ENCODE data around the gene TERT.
"Not testable (repeated sequence)": the region's sequence is repeated elsewhere in the genome, so short reads cannot be mapped to it uniquely, and the experiment has no call there.

Gene TERT

DNA sequence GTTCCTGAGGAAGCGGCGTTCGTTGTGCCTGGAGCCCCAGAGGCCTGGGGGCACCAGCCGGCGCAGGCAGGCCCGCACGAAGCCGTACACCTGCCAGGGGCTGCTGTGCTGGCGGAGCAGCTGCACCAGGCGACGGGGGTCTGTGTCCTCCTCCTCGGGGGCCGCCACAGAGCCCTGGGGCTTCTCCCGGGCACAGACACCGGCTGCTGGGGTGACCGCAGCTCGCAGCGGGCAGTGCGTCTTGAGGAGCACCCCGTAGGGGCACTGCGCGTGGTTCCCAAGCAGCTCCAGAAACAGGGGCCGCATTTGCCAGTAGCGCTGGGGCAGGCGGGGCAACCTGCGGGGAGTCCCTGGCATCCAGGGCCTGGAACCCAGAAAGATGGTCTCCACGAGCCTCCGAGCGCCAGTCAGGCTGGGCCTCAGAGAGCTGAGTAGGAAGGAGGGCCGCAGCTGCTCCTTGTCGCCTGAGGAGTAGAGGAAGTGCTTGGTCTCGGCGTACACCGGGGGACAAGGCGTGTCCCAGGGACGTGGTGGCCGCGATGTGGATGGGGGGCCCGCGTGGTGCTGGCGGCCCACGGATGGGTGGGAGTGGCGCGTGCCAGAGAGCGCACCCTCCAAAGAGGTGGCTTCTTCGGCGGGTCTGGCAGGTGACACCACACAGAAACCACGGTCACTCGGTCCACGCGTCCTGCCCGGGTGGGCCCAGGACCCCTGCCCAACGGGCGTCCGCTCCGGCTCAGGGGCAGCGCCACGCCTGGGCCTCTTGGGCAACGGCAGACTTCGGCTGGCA, 1.3 kb downstream of the TERT start:
- no peak for DNase-seq

DNA sequence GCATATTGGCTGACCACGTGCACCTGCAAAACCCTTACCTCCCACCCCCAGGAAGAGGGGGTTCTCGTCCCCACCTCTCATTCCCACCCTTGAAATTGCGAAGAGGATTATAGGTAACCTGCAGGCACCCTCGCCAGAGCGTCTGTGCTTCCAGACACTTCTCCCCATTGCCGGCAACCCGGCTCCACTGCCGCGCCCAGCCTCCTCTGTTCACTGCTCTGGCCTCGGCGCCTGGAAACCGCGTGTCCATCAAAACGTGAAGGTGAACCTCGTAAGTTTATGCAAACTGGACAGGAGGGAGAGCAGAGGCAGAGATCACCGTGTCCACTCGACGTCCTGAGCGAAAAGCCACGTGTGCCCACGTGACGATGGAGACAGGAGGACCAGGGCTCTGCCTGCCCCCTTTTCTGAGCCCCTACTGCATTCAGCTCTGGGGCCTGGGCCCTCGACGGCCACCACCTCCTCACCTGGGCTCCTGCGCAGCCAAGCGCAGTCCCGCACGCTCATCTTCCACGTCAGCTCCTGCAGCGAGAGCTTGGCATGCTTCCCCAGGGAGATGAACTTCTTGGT, 1.9 kb downstream of the TERT start:
- DNase-seq: no peak

DNA sequence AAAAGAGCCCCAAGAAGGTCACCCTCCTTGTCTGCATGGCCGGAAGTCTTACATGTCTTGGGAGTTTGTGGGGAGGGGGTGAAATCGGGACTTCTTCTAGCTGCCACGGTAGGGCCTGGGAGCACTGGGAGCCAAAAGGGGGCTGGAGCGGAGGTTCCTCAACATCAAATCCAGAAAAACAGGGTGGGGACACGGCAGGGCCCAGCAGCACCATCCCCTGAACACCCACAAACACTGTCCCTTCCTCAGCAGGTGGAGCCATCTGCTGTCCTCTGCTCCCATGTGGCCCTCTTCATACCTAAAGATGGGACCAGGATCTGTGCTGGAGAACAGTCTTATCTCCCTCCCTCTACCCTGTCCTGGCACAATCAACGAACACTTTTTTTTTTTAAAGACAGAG, 2.7 kb downstream of the TERT start:
- no peak for DNase-seq

DNA sequence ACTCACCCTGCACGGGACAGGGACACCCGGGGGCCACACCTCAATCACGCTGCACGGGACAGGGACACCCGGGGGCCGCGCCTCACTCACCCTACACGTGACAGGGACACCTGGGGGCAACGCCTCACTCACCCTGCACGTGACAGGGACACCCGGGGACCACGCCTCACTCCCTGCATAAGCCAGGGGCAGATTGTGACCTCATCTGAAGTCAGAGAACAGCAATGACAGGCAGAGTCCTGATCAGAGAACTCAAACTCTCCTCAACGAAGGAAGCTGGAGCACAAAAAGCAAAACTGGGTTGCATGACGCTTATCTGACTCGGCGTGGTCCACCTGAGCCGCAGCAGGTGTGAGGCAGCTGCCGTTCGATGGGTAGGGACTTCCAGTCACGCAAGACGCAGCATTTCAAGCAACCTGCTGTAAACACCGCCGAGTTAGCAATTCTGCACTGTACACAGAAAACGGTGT, 3.2 kb downstream of the TERT start:
- DNase-seq: no peak

DNA sequence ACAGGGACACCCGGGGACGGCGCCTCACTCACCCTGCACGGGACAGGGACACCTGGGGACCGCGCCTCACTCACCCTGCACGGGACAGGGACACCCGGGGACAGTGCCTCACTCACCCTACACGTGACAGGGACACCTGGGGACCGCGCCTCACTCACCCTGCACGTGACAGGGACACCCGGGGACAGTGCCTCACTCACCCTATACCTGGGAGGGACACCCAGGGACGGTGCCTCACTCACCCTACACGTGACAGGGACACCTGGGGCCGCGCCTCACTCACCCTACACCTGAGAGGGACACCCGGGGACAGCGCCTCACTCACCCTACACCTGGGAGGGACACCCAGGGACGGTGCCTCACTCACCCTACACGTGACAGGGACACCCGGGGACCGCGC, 3.9 kb downstream of the TERT start:
- DNase-seq: not testable (repeated sequence)

DNA sequence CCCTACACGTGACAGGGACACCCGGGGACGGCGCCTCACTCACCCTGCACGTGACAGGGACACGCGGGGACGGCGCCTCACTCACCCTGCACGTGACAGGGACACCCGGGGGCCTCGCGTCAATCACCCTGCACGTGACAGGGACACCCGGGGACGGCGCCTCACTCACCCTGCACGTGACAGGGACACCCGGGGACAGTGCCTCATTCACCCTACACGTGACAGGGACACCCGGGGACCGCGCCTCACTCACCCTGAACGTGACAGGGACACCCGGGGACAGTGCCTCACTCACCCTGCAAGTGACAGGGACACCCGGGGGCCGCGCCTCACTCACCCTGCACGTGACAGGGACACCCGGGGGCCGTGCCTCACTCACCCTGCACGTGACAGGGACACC, 5.3 kb downstream of the TERT start:
- not testable (repeated sequence) for DNase-seq

DNA sequence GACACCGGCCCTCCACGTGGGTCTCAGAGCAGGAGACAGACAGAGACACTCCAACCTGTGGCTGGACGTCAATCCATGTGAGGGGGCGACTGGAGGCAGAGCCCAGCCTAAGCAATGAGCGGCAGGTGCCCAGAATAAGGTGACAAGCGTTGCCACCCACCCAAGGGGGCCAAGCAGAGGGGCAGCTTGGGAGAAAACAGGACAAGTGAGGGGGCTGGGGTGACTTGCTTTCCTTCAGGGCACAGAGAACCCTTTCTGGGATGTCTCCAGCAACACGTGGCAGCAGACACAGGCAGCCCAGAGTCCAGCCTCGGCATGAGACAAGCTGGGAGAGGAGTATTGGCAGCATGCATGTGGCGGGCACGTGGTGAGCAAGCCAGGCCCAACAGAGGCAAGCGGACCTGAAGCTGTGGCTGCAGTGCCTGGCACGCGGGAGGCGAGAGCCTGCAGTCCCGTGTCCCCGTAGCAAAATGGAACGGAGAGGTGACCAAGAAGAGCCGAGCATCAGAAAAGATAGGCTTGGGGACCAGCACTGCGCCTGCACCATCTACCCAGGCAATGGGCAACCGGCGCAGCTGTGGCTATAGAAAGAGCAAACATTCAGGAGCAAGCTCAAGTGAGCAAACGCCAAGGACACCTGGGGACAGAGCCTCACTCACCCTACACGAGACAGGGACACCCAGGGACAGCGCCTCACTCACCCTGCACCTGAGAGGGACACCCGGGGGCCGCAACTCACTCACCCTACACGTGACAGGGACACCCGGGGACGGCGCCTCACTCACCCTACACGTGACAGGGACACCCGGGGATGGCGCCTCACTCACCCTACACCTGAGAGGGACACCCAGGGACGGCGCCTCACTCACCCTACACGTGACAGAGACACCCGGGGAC, 6.2 kb downstream of the TERT start:
- no peak for DNase-seq

DNA sequence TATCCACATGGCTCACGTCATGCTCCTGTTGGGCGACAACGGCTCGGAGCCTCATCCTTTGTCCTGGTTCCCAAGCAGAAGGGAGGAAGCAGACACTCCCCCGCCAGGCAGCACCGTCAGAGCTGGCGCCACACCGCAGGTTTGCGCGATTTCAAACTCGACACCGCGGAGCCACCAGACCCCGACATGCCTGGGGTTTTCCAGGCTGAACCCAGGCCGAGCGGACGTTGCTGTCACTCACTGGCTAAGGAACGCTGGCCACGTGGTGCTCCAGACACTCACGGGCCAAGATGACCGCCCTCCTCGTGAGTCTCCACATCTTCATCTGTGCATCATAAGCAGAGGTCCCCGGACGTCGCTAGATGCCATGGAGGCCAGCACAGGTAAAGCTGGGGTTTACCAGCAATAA, 9.0 kb downstream of the TERT start:
- no peak for DNase-seq

DNA sequence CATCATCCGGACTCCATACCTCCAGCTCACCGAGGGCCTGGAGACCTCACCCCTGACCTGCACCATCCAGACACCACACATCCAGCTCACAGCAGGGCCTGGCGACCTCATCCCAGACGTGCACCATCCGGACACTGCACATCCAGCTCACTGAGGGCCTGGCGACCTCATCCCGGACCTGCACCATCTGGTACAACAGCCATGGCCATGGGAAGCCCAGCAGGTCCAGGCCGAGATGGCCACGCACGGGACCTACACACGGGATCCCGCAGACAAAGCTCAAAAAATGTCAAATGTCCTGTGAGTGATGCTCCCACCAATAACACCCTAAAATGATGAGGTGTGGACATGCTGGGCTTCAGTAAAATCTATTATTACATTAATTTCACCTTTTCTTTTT, 9.7 kb downstream of the TERT start:
- no peak for DNase-seq

DNA sequence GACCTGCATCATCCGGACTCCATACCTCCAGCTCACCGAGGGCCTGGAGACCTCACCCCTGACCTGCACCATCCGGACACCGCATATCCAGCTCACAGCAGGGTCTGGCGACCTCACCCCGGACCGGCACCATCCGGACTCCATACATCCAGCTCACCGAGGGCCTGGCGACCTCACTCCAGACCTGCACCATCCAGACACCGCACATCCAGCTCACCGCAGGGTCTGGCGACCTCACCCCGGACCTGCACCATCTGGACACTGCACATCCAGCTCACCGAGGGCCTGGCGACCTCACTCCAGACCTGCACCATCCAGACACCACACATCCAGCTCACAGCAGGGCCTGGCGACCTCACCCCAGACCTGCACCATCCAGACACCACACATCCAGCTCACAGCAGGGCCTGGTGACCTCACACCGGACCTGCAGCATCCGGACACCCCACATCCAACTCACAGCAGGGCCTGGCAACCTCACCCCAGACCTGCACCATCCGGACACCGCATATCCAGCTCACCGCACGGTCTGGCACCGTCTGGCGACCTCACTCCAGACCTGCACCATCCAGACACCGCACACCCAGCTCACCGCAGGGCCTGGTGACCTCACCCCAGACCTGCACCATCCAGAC, 10.4 kb downstream of the TERT start:
- not testable (repeated sequence) for DNase-seq

DNA sequence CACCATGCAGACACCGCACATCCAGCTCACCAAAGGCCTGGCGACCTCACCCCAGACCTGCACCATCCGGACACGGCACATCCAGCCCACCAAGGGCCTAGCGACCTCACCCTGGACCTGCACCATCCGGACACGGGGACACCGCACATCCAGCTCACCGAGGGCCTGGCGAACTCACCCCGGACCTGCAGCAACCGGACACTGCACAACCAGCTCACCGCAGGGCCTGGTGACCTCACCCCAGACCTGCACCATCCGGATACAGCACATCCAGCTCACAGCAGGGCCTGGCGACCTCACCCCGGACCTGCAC, 11.2 kb downstream of the TERT start:
- not testable (repeated sequence) for DNase-seq

DNA sequence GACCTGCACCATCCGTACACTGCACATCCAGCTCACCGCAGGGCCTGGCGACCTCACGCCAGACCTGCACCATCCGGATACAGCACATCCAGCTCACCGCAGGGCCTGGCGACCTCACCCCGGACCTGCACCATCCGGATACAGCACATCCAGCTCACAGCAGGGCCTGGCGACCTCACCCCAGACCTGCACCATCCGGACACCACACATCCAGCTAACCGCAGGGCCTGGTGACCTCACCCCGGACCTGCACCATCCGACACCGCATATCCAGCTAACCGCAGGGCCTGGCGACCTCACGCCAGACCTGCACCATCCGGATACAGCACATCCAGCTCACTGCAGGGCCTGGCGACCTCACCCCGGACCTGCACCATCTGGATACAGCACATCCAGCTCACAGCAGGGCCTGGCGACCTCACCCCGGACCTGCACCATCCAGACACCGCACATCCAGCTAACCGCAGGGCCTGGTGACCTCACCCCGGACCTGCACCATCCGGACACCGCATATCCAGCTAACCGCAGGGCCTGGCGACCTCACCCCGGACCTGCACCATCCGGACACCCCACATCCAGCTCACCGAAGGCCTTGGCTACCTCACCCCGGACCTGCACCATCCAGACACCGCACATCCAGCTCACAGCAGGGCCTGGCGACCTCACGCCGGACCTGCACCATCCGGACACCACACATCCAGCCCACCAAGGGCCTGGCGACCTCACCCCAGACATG, 11.7 kb downstream of the TERT start:
- not testable (repeated sequence) for DNase-seq

DNA sequence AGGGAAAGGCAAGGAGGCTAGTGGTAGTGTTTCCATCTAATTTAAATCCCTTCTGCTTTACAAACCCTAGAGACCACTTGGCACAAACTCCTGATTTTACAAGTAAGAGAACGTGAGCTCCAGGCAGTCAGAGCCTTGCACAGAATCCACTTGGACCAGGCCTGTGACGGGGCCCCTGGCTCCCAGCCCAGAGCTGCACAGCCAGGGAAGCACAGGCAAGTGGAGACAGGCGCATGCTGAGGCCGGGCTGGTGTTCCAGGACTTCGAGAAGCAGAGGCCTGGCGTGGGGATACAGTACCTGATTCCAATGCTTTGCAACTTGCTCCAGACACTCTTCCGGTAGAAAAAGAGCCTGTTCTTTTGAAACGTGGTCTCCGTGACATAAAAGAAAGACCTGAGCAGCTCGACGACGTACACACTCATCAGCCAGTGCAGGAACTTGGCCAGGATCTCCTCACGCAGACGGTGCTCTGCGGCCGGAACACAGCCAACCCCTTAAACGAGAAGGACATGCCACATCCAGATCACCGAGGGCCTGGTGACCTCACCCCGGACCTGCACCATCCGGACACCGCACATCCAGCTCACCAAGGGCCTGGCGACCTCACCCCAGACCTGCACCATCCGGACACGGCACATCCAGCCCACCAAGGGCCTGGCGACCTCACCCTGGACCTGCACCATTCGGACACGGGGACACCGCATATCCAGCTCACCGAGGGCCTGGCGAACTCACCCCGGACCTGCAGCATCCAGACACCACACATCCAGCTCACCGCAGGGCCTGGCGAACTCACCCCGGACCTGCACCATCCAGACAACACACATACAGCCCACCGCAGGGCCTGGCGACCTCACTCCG, 12.5 kb downstream of the TERT start:
- no peak for DNase-seq

DNA sequence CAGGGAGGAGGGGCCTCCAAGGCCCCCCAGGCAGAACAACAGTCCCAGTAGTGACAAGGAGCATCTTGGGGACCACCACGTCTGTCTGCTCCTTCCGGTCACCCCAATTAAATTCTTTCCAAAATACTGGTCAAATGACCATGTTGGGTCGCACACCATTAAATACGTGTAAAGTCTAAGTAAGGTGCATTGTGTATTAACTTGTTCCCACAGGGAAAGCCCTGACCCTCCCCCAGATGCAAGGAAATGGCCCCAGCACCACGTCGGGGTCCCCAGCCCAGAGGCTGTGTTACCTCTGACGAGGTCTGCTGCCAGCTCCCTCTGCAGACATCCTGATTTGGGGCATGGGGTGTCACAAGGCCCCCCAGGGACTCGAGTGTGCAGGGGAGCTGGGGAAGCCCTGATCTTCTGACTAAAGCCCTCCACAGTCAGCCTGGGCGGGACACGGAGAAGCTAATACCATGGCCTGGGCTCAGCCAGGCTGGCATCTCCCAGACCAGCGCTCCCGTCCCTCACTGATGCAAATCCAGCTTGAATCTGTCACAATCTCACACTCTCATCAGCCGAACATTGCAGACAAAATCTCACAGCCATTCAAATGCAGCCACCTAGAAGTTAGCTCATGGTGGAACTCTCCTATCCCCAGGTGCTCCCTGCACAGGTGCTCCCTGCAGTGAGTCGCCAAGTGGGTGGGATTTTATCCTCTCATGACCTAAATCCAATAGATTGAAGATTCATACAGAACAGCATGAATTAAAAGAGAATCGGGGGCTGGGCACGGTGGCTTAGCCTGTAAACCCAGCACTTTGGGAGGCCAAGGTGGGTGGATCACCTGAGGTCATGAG, 13.6 kb downstream of the TERT start:
- no peak for DNase-seq

DNA sequence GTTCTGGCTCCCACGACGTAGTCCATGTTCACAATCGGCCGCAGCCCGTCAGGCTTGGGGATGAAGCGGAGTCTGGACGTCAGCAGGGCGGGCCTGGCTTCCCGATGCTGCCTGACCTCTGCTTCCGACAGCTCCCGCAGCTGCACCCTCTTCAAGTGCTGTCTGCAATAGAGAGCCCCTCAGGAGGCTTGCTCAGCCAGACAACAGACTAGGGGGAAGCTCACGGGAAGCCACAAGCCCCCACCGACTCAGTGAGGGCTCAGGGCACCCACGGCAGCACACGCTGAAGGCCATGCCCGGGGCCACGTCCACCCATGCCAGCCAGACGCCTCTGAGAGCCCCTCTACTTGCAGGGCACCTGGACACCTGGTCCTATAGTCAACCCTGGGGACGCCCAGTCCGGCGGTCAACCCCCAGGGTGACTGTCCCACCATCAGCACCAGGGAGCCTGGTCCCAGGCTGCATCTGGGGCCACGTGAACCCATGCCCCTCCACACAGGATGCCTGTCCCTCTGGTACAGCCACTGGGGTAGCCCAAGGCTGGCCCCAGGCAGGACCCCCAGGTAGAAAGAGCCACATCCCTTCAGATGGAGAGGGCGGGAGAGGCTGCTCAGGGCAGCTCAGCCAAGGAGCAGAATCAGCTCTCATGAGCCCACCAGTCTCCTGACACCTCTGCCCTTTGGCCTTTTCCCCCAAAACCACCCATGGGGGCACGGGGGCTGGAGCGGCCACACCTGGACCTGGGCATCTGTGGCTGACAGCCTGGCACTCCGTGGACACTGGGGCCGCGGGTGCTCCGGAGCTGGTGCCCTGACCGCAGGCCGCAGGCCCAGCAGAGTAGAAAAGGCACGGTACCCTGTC, 14.5 kb downstream of the TERT start:
- DNase-seq: no peak

DNA sequence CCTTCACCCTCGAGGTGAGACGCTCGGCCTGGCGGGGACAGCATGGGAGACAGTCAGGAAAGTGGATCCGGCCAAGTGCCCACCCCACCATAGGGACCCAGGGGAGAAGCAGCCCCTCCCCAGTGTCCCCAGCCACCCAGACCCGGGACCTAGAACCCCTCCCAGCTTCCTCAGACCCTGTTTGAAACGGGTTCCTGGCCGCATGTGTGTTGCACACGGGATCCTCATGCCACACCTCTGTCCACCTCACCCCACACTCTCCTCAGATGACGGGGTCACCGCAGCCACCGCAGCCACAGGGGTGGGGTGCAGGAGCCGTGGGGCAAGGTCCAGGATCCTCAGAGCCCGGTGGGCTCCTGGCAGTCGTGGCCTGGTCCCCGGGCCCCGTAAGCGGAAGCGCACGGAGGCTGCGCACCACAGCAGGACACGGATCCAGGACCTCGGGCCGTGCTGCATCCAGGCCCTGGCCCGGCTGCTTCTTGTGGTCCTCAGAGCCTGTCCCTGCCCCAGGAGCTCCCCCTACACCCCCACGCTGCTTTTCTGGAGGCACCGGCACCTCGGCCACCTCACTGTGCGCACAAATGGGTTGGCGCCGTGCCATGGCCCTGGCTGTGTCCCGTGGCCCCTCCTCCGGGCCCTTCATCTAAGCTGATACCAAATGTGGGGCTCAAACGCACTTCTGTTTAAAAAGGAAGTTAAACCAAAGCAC, 15.3 kb downstream of the TERT start:
- DNase-seq: no peak

DNA sequence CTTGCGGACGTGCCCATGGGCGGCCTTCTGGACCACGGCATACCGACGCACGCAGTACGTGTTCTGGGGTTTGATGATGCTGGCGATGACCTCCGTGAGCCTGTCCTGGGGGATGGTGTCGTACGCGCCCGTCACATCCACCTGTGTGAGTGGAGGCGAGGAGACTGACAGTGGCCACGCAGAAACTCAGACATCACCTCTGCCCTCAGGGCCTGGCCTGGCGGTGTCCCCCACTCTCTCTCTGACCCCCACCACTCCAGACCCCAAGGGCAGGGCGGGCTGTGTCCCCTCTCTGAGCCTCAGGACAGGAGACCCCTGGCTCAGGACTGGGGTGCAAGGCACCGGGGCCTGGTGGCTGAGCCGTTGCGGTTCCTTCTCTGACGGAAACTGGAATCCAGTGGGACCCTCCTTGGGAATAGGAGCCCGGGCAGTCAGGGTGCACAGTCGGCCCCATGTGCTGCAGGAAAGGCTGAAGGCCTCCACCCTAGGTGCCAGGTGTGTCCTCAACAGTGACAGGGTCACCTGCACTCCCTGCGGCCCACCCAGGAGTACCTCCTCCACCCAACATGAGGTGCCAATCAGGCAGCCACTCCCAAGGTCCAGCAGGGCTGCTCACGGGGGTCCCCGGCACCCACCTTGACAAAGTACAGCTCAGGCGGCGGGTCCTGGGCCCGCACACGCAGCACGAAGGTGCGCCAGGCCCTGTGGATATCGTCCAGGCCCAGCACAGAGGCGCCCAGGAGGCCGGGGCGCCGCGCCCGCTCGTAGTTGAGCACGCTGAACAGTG, 16.0 kb downstream of the TERT start:
- DNase-seq: no peak

DNA sequence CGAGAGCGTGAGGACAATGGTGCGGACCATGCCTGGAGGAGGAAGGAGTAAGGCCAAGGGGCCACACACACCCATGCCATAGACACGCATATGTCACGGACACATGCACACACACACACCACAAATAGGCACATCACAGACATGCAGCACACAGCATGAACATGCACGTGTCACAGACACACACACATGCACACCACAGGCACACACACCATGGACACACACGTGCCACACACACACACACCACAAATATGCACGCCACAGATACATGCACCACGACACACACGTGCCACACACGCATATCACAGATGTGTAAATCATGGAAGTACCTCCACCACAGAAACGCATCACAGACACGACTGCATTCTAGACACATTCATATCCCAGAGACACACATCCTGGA, 16.7 kb downstream of the TERT start:
- no peak for DNase-seq

Data from activated naive CD4-positive, alpha-beta T cell (primary cell).